Measurements from ENCODE around the gene CCDC191. TPM values are rescaled to one million over a fixed set of nuclear protein-coding genes. Genes with fewer than 3 reads are reported as not detected.

CCDC191 gene
- total and polyA plus RNA-seq, 5 experiments from 2014 or later, result 1.9 to 6.9 (median 2.1) TPM

DNA sequence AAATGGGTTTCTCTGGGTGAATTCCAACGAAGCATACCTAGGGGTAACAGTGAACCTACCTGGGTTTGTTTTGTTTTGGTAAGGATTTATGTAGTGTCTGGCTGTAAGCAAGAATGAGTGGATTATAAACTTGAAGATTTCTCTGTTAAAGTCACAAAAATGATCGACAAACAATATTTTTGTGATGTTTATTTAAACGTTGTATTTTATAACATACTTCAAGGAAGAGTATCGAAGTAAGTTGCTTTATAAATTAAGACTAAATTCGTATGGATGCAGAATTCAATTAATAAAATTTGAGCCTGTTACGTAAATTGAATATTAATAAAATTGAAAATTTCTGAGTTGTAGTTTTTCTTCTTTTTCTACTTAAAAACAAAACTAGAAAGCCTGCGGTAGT is 109.5 kb downstream of the CCDC191 start:
- POLR2A ChIA-PET, result no interaction called here
- Mint-ChIP-seq H3K4me1 (peaks cover 6 to 19% (median 9%) of the 10 kb centered on the region in 4 donors), H3K4me3 (peak overlapping the region; percentile 68 to 92 (median 87)), H3K9me3 (no peaks in the 10 kb centered on the region), H3K27ac (peak overlapping the region in 6 of 10 donors; percentile 29 to 92 (median 68)), H3K36me3 (no peaks in the 10 kb centered on the region), H3K27me3 (peaks cover 5 to 28% (median 16%) of the 10 kb centered on the region in 5 donors)
- no peak for DNase-seq
- ATAC-seq, result no peak

DNA sequence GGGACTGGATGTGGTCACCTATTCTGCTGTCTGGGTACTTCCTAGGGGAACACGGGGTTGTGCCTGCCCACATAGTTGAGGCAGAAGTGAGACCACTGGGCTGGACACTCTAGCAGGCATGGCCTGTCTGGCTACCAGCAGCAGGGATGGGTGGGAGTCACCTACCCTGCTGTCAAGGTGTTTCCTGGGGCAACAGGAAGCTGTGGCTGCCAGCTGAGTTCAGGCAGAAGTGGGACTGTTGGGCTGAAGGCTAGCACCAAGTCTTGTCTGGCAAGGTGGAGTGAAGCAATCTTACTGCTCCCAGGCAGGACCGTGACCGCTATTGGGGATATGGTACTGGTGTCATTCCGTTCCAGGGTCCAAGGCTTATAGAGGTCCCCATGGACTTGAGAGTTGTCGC is 128.8 kb downstream of the CCDC191 start:
- H3K36me3 Mint-ChIP-seq, result peaks cover 5 to 21% (median 16%) of the 10 kb centered on the region in 3 donors
- H3K27me3 Mint-ChIP-seq, result peaks cover 4 to 24% (median 11%) of the 10 kb centered on the region in 5 donors
- no peak overlapping the region for H3K4me3 Mint-ChIP-seq
- peaks cover 14 to 33% (median 24%) of the 10 kb centered on the region in 9 donors for H3K9me3 Mint-ChIP-seq
- POLR2A ChIA-PET, result no interaction called here
- DNase-seq (no peak), ATAC-seq (peak in 1 of 2 donors; percentile 25)
- H3K4me1 Mint-ChIP-seq, result peaks cover 0 to 6% (median 3%) of the 10 kb centered on the region in 4 donors
- H3K27ac Mint-ChIP-seq, result no peak overlapping the region

DNA sequence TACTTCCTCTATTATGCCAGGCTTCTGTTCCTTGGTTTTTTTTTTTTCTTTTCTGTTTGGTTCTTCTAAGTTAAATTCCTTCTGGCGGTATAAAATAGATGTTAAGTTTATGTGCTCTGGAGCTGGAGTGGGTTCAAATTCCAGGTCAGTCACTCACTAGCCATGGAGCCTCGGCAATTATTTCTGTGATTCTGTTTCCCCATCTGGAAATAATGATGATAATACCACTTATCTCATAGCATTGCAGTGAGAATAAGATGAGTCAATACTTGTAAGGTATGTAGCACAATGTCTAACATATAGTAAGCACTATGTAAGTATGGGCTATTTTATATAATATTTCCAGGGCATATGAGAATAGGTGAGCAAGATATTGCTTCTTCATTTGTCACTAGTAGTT is 141.7 kb downstream of the CCDC191 start:
- Mint-ChIP-seq H3K36me3 (no peaks in the 10 kb centered on the region), H3K4me1 (peaks cover 0 to 7% (median 3%) of the 10 kb centered on the region in 4 donors), H3K27ac (no peak overlapping the region), H3K4me3 (no peak overlapping the region), H3K27me3 (no peaks in the 10 kb centered on the region), H3K9me3 (no peaks in the 10 kb centered on the region)
- DNase-seq (no peak), ATAC-seq (no peak)
- POLR2A ChIA-PET, result no interaction called here

Other genes starting within 250 kb of the CCDC191 start
- 1 to 10 TPM in 1 of 2 experiments, under 1 TPM in 1; 0.82 to 2.1 TPM for gene GRAMD1C, start 217.7 kb downstream of the CCDC191 start, total RNA-seq
- gene GRAMD1C, start 217.7 kb downstream of the CCDC191 start, polyA plus RNA-seq, result under 1 TPM in 2 of 3 donors, not detected in 1; 0.37 to 0.39 TPM
- 1 to 10 TPM; 5.8 to 6.4 TPM for gene ZDHHC23, start 108.5 kb downstream of the CCDC191 start, total RNA-seq
- 1 to 10 TPM in 1 of 3 donors, under 1 TPM in 2; 0.36 to 1.4 (median 0.82) TPM for gene ZDHHC23, start 108.5 kb downstream of the CCDC191 start, polyA plus RNA-seq
- gene QTRT2, start 211 bp upstream of the CCDC191 start, total RNA-seq, result 10 to 100 TPM; 35.7 to 36.3 TPM
- gene QTRT2, start 211 bp upstream of the CCDC191 start, polyA plus RNA-seq, result 10 to 100 TPM in 2 of 3 donors, 1 to 10 TPM in 1; 8.1 to 12.9 (median 12.0) TPM
- under 1 TPM in 1 of 2 experiments, not detected in 1; 0.23 TPM for gene DRD3, start 122.5 kb upstream of the CCDC191 start, total RNA-seq
- gene DRD3, start 122.5 kb upstream of the CCDC191 start, polyA plus RNA-seq, result under 1 TPM in 2 of 3 donors, not detected in 1; 0.12 to 0.16 TPM
- 1 to 10 TPM; 1.7 to 2.5 TPM for gene ZNF80, start 181.1 kb upstream of the CCDC191 start, total RNA-seq
- gene ZNF80, start 181.1 kb upstream of the CCDC191 start, polyA plus RNA-seq, result 1 to 10 TPM in 1 of 3 donors, under 1 TPM in 2; 0.08 to 8.0 (median 0.28) TPM
- 1 to 10 TPM; 5.0 TPM for gene TIGIT, start 237.5 kb upstream of the CCDC191 start, total RNA-seq
- 10 to 100 TPM in 1 of 3 donors, 1 to 10 TPM in 2; 1.5 to 58.2 (median 1.7) TPM for gene TIGIT, start 237.5 kb upstream of the CCDC191 start, polyA plus RNA-seq

All from naive thymus-derived CD8-positive, alpha-beta T cell (primary cell).